Right atrium auricular region (tissue), 2 donors: Measurements from ENCODE around the gene NLRC4. TPM values are rescaled to one million over a fixed set of nuclear protein-coding genes. Genes with fewer than 3 reads are reported as not detected.

Source experiments
- DNase-seq: peaks from one replicate; pipeline ENCODE4 v3.0.0-alpha.2; 2019; ENCODE audit warnings: low spot score
- H3K27ac ChIP-seq, 2 donors: fragments of 200-600 bp; sonication (generic); 1 replicate in 1 of 2; 2 replicates in 1 of 2; pipeline ENCODE4 v1.5.1; 2016 to 2019
- H3K27me3 ChIP-seq, 2 donors: fragments of 200-600 bp; sonication (generic); one replicate each; pipeline versions ENCODE4 v1.5.1 to v1.6.0; 2017 to 2019
- H3K36me3 ChIP-seq: fragments of 200-600 bp; sonication (generic); one replicate; pipeline ENCODE4 v1.5.1; 2016
- H3K4me1 ChIP-seq, 2 donors: fragments of 200-600 bp; sonication (generic); one replicate each; pipeline versions ENCODE4 v1.5.1 to v1.6.0; 2017 to 2019
- H3K4me3 ChIP-seq, 2 donors: fragments of 200-600 bp; sonication (generic); 1 replicate in 1 of 2; 2 replicates in 1 of 2; pipeline ENCODE4 v1.5.1; 2017 to 2019; ENCODE audit warnings: mild to moderate bottlenecking in 1 of 2, moderate library complexity in 1 of 2
- H3K9me3 ChIP-seq, 2 donors: fragments of 200-600 bp; sonication (generic); one replicate each; pipeline ENCODE4 v1.5.1; 2019
- CTCF ChIP-seq, 2 donors: fragments of 200-600 bp; sonication (generic); IDR thresholded peaks; one replicate each; pipeline ENCODE4 v1.5.1; 2019; ENCODE audit warnings: antibody characterized with exemption in 2 of 2
- total RNA-seq, 2 donors: library from RNA; depleted of rRNA; stranded (reverse); fragments of >200 nt; gene quantifications; one replicate each; pipeline ENCODE4 v1.1.0, GENCODE V29; 2016

Gene NLRC4
- total RNA-seq, 2 donors from 2014 or later: 0.15 to 1.3 TPM

GRCh38 chr2:32290000-32290339 lies 25.3 kb upstream of the NLRC4 start:
- no peak overlapping the region for H3K27ac ChIP-seq
- H3K4me1 ChIP-seq: peaks cover 0 to 37% of the 10 kb centered on the region in 2 donors
- DNase-seq: no peak
- TF ChIP-seq CTCF (IDR thresholded peaks at IDR 0.05): no peak
- no peaks in the 10 kb centered on the region for H3K27me3 ChIP-seq
- H3K9me3 ChIP-seq: no peaks in the 10 kb centered on the region
- no peak overlapping the region for H3K4me3 ChIP-seq
- peaks cover under 1% of the 10 kb centered on the region for H3K36me3 ChIP-seq

GRCh38 chr2:32289165-32289999 lies 24.7 kb upstream of the NLRC4 start:
- Histone ChIP-seq H3K4me1 (peaks cover 0 to 43% of the 10 kb centered on the region in 2 donors), H3K27ac (peak overlapping the region in 1 of 2 donors; percentile 3), H3K27me3 (no peaks in the 10 kb centered on the region), H3K9me3 (no peaks in the 10 kb centered on the region), H3K4me3 (no peak overlapping the region), H3K36me3 (no peaks in the 10 kb centered on the region)
- DNase-seq: no peak
- TF ChIP-seq CTCF (IDR thresholded peaks at IDR 0.05): no peak

- H3K9me3 ChIP-seq: no peaks in the 10 kb centered on the region
- peaks cover 16% of the 10 kb centered on the region for H3K36me3 ChIP-seq
- no peak for TF ChIP-seq CTCF (IDR thresholded peaks at IDR 0.05)
- no peak for DNase-seq
- H3K27me3 ChIP-seq: no peaks in the 10 kb centered on the region
- peak overlapping the region in 1 of 2 donors; percentile 6 for H3K27ac ChIP-seq
- H3K4me3 ChIP-seq: no peak overlapping the region
- H3K4me1 ChIP-seq: peaks cover 0 to 44% of the 10 kb centered on the region in 2 donors
Measured at GRCh38 chr2:32284321-32284720, 19.6 kb upstream of the NLRC4 start.

GRCh38 chr2:32278478-32278853 lies 13.8 kb upstream of the NLRC4 start:
- no peak for DNase-seq
- H3K27ac ChIP-seq: peak overlapping the region; percentile 84 to 93
- peak overlapping the region; percentile 83 to 93 for H3K4me3 ChIP-seq
- H3K9me3 ChIP-seq: no peaks in the 10 kb centered on the region
- peaks cover 0 to 24% of the 10 kb centered on the region in 2 donors for H3K4me1 ChIP-seq
- no peaks in the 10 kb centered on the region for H3K27me3 ChIP-seq
- peaks cover 11% of the 10 kb centered on the region for H3K36me3 ChIP-seq
- no peak for TF ChIP-seq CTCF (IDR thresholded peaks at IDR 0.05)

- Histone ChIP-seq H3K9me3 (no peaks in the 10 kb centered on the region), H3K4me1 (peaks cover 0 to 24% of the 10 kb centered on the region in 2 donors), H3K27ac (peak within 1 kb of the TSS; percentile 84 to 93), H3K36me3 (peaks cover 9% of the 10 kb centered on the region), H3K4me3 (peak within 1 kb of the TSS; percentile 83 to 93), H3K27me3 (no peaks in the 10 kb centered on the region)
- no peak for TF ChIP-seq CTCF (IDR thresholded peaks at IDR 0.05)
- peak; percentile 94 for DNase-seq
Measured at GRCh38 chr2:32277674-32278477, 13.2 kb upstream of the NLRC4 start, which contains the start of gene YIPF4. Gene YIPF4, plus strand, starts transcription at chr2:32277904. Its CDS starts 252 bp downstream, at chr2:32278156.
